K562 (cell line): Measurements from ENCODE around the gene HOXC10. TPM values are rescaled to one million over a fixed set of nuclear protein-coding genes. Genes with fewer than 3 reads are reported as not detected.

ENCODE experiments used
- ATAC-seq: fragments of 200-7000 bp; cut with Tn5 transposase; 3 replicates; pipeline ENCODE4 v1.9.1; 2020; ENCODE audit warnings: moderate library complexity
- BruUV-seq: library from RNA; stranded (reverse); fragments of 400-500 nt; replicated peaks from 2 replicates; lab custom pipeline; 2021; lab: Mats Ljungman, UMichigan
- CTCF ChIA-PET: fragments of 300-600 bp; formaldehyde crosslinking; extraction: SDS; loops from one replicate; lab custom pipeline; 2021; ENCODE audit warnings: low intra/inter-chr PET ratio; lab: Yijun Ruan, JAX
- POLR2A ChIA-PET: fragments of 300-600, 350-650 bp; sonication (Branson Sonifier 250); formaldehyde crosslinking; extraction: SDS; loops from one replicate; lab custom pipeline; 2021; ENCODE audit warnings: antibody characterized with exemption, inconsistent platforms; lab: Yijun Ruan, JAX
- DNase-seq, 4 experiments: peaks; one replicate each; pipeline versions ENCODE4 v3.0.0 to v3.0.0-alpha.2; 2011 to 2018; ENCODE audit warnings: low spot score in 3 of 4, mixed read lengths in 3 of 4; ENCODE audit errors: extremely low read depth in 1 of 4
- FAIRE-seq: peaks from 2 replicates; lab custom pipeline; 2011; peaks lifted over from hg19 to GRCh38; lab: Jason Lieb, UNC
- H2AFZ ChIP-seq: 2 replicates; pipeline ENCODE4 v1.6.0; 2011; ENCODE audit warnings: low read depth, low read length, control low read depth, inconsistent platforms
- H3K27ac ChIP-seq: fragments of 200-600 bp; 3 replicates; pipeline ENCODE4 v1.8.0; 2011; ENCODE audit warnings: low read depth, mild to moderate bottlenecking, control low read depth, inconsistent platforms, low read length, moderate library complexity, mixed read lengths; ENCODE audit errors: extremely low read depth
- H3K27me3 ChIP-seq, 2 experiments: fragments of 300-600 bp in 1 of 2; 2 replicates in 1 of 2; 3 replicates in 1 of 2; pipeline versions ENCODE4 v1.6.0 to v1.8.0; 2011; ENCODE audit warnings: inconsistent platforms in 2 of 2, low read length in 2 of 2, mild to moderate bottlenecking in 1 of 2, mixed read lengths in 1 of 2, moderate library complexity in 1 of 2; ENCODE audit not compliant: control insufficient read depth in 2 of 2, insufficient read depth in 2 of 2
- H3K36me3 ChIP-seq: fragments of 300-600 bp; 3 replicates; pipeline ENCODE4 v1.8.0; 2011; ENCODE audit warnings: mild to moderate bottlenecking, low read length, inconsistent platforms; ENCODE audit not compliant: control insufficient read depth, insufficient read depth
- H3K4me1 ChIP-seq, 2 experiments: fragments of 200-600 bp in 1 of 2; replicated peaks in 1 of 2; 2 replicates in 1 of 2; 3 replicates in 1 of 2; pipeline versions ENCODE4 v1.5.1 to v1.8.0; 2011; ENCODE audit warnings: inconsistent platforms in 2 of 2, low read length in 2 of 2, mild to moderate bottlenecking in 1 of 2, mixed read lengths in 1 of 2, moderate library complexity in 1 of 2; ENCODE audit not compliant: control insufficient read depth in 2 of 2, insufficient read depth in 2 of 2
- H3K4me2 ChIP-seq: 2 replicates; pipeline ENCODE4 v1.6.1; 2011; ENCODE audit warnings: low read length, control low read depth, inconsistent platforms, mixed read lengths; ENCODE audit not compliant: insufficient read depth
- H3K4me3 ChIP-seq: fragments of 200-600 bp; sonication (generic), shearing (Covaris generic); 2 replicates; pipeline ENCODE4 v1.5.1; 2016; ENCODE audit warnings: control low read depth, inconsistent platforms
- H3K79me2 ChIP-seq: fragments of 200-600 bp; 3 replicates; pipeline ENCODE4 v1.8.0; 2011; ENCODE audit warnings: low read length, inconsistent platforms; ENCODE audit not compliant: control insufficient read depth, insufficient read depth
- H3K9ac ChIP-seq, 2 experiments: 2 replicates each; pipeline versions ENCODE4 v1.6.0 to v1.6.1; 2011; ENCODE audit warnings: low read depth in 2 of 2, low read length in 2 of 2, control low read depth in 1 of 2, inconsistent platforms in 1 of 2, mild to moderate bottlenecking in 1 of 2, mixed read lengths in 1 of 2; ENCODE audit not compliant: insufficient read depth in 1 of 2
- H3K9me1 ChIP-seq: one replicate; pipeline ENCODE4 v1.6.0; 2011; ENCODE audit warnings: inconsistent platforms, mild to moderate bottlenecking, low read length, moderate library complexity; ENCODE audit not compliant: control insufficient read depth, insufficient read depth
- H3K9me3 ChIP-seq: replicated peaks from 2 replicates; pipeline ENCODE4 v1.5.1; 2011; ENCODE audit warnings: low read depth, low read length, inconsistent platforms; ENCODE audit not compliant: control insufficient read depth, insufficient read depth
- H4K20me1 ChIP-seq: replicated peaks from 2 replicates; pipeline ENCODE4 v1.6.1; 2011; ENCODE audit warnings: low read length, inconsistent platforms, mixed read lengths; ENCODE audit not compliant: control insufficient read depth, insufficient read depth
- CHD7 ChIP-seq: fragments of 200-600 bp; sonication (generic); IDR thresholded peaks from one replicate; pipeline ENCODE4 v1.6.1; 2012; ENCODE audit warnings: mild to moderate bottlenecking, low read depth, low read length, inconsistent platforms
- CTCFL ChIP-seq: IDR thresholded peaks from 2 replicates; pipeline ENCODE4 v1.6.1; 2011; ENCODE audit warnings: borderline replicate concordance, low read depth, mild to moderate bottlenecking, moderate library complexity, low read length; ENCODE audit not compliant: insufficient read depth, poor library complexity, severe bottlenecking
- MAFG ChIP-seq: fragments of 450-650 bp; conservative IDR thresholded peaks from 2 replicates; pipeline ENCODE4 v1.6.1; 2016; ENCODE audit warnings: missing genetic modification characterization, missing compliant biosample characterization
- TAF7 ChIP-seq: fragments of 450-650 bp; IDR thresholded peaks from 2 replicates; pipeline ENCODE4 v1.6.1; 2016; ENCODE audit warnings: missing genetic modification characterization, missing compliant biosample characterization
- ZNF134 ChIP-seq: fragments of 250-450 bp; sonication (Bioruptor Pico); conservative IDR thresholded peaks from 2 replicates; pipeline ENCODE4 v1.4.0; 2020
- ZNF780A ChIP-seq: fragments of 250-450 bp; sonication (Bioruptor Pico); IDR thresholded peaks from 2 replicates; pipeline ENCODE4 v1.5.0; 2021; ENCODE audit warnings: mild to moderate bottlenecking
- WGBS: fragments of 100-300 bp; shearing (Covaris generic); methylation state at CpG from one replicate; pipeline ENCODE4 v1.1.6; 2016; ENCODE audit warnings: low coverage, mixed read lengths; ENCODE audit not compliant: insufficient coverage; ENCODE audit errors: missing lambda C conversion rate; 5-methylcytosine and 5-hydroxymethylcytosine counted together
- in situ Hi-C: fragments of 300-500 bp; cut with MboI; formaldehyde crosslinking; loops from 4 replicates; pipeline ENCODE4 v1.15.0; 2018; ENCODE audit warnings: inconsistent platforms, mixed read lengths
- intact Hi-C: fragments of 100-400 bp; cut with micrococcal nuclease; formaldehyde crosslinking; loops from 2 replicates; pipeline ENCODE4 v1.14.2; 2022
- polyA plus RNA-seq, 8 experiments: library from polyadenylated mRNA; depleted of rRNA in 4 of 8; stranded (reverse) in 5 of 8; unstranded in 3 of 8; fragments of >200 nt; fragmentation: Nextera tagmentation in 2 of 8; fragmentation: Illumina TruSeq in 1 of 8; extraction: Ambion mirVana in 2 of 8; extraction: Trizol in 1 of 8; gene quantifications; 2 replicates each; pipeline versions ENCODE4 v1.2.1 to v1.2.3, GENCODE V29; 2011 to 2014; ENCODE audit warnings: inconsistent platforms in 1 of 8, missing spikeins in 1 of 8
- total RNA-seq, 7 experiments: library from RNA; depleted of rRNA in 6 of 7; stranded (reverse); fragments of >200 nt in 6 of 7; fragmentation: Illumina TruSeq in 2 of 7; extraction: Trizol in 2 of 7; gene quantifications; 2 replicates each; pipeline versions ENCODE4 v1.2.1 to v1.2.3, GENCODE V29; 2011 to 2021; ENCODE audit warnings: low replicate concordance in 1 of 7

The HOXC10 gene
- total and polyA plus RNA-seq, 9 of the 15 experiments (the other 6 are each of a cell fraction or from before 2014, with no cell fraction given), result 0.13 to 0.77 (median 0.35) TPM; not detected in 2

- no peak for TF ChIP-seq CTCFL
- TF ChIP-seq ZNF134 (CRISPR knock-in tag), result no peak
Observed at GRCh38 chr12:53949631-53950436, 35.1 kb upstream of the HOXC10 start (continued).

- ChIA-PET POLR2A (no interaction called here), CTCF (no interaction called here)
- Histone ChIP-seq H3K9me3 (no peaks in the 10 kb centered on the region), H3K4me3 (no peak overlapping the region), H3K36me3 (no peaks in the 10 kb centered on the region), H3K79me2 (no peaks in the 10 kb centered on the region), H3K4me1 (peaks cover 12 to 47% of the 10 kb centered on the region in 2 experiments; a peak in 4 of 5 replicates), H3K27me3 (peaks cover 42 to 61% of the 10 kb centered on the region in 2 experiments), H2AFZ (no peak overlapping the region), H3K27ac (no peak overlapping the region), H4K20me1 (peaks cover 6% of the 10 kb centered on the region), H3K9me1 (no peaks in the 10 kb centered on the region), H3K4me2 (no peak overlapping the region), H3K9ac (no peak overlapping the region; a peak in 1 of 4 replicates)
- FAIRE-seq, result peak; percentile 46
- DNase-seq, result peak in 2 of 4 experiments; percentile 30 to 35
- in situ Hi-C loops (no loop called here), intact Hi-C loops (no loop called here)
- BruUV-seq, result no TSS peak
- ATAC-seq, result peak; percentile 39
- 9% methylated on average over 10 of the region's 10 CpGs for WGBS
- TF ChIP-seq CHD7 (no peak), MAFG (no peak), TAF7 (tag) (no peak), ZNF780A (CRISPR knock-in tag) (no peak)
Observed at GRCh38 chr12:53950437-53950773, 34.5 kb upstream of the HOXC10 start.
